GM19193 (cell line): Measurements from ENCODE around the gene CEP112.

ENCODE experiments used
- POLR2A ChIP-seq: IDR thresholded peaks from 4 replicates; pipeline ENCODE4 v1.6.1; 2011; ENCODE audit not compliant: insufficient read depth, insufficient read length; ENCODE audit errors: extremely low read depth

The CEP112 gene

GRCh38 chr17:65727246-65727645 is 464.7 kb downstream of the CEP112 start:
- no peak for TF ChIP-seq POLR2A

- no peak for TF ChIP-seq POLR2A
These were observed 468.3 kb downstream of the CEP112 start for GRCh38 chr17:65723431-65724151.

GRCh38 chr17:65718601-65719000 is 473.3 kb downstream of the CEP112 start:
- TF ChIP-seq POLR2A: no peak

GRCh38 chr17:65712383-65713267 is 479.3 kb downstream of the CEP112 start:
- TF ChIP-seq POLR2A: no peak

- no peak for TF ChIP-seq POLR2A
These were observed 480.2 kb downstream of the CEP112 start for GRCh38 chr17:65711671-65712276.

- TF ChIP-seq POLR2A: no peak
These were observed 484.2 kb downstream of the CEP112 start for GRCh38 chr17:65707780-65708179.

GRCh38 chr17:65704731-65705130 is 487.2 kb downstream of the CEP112 start:
- no peak for TF ChIP-seq POLR2A

GRCh38 chr17:65703891-65704290 is 488.0 kb downstream of the CEP112 start:
- TF ChIP-seq POLR2A: no peak

- no peak for TF ChIP-seq POLR2A
These were observed 492.5 kb downstream of the CEP112 start for GRCh38 chr17:65699459-65699858.

- TF ChIP-seq POLR2A: no peak
These were observed 493.4 kb downstream of the CEP112 start for GRCh38 chr17:65698381-65699061.

- no peak for TF ChIP-seq POLR2A
These were observed 494.3 kb downstream of the CEP112 start for GRCh38 chr17:65697661-65698060.

- TF ChIP-seq POLR2A: no peak
These were observed 495.1 kb downstream of the CEP112 start for GRCh38 chr17:65696739-65697394.

GRCh38 chr17:65694601-65695000 is 497.3 kb downstream of the CEP112 start:
- no peak for TF ChIP-seq POLR2A

GRCh38 chr17:65690626-65691310 is 501.2 kb downstream of the CEP112 start:
- no peak for TF ChIP-seq POLR2A

- TF ChIP-seq POLR2A: no peak
These were observed 503.6 kb downstream of the CEP112 start for GRCh38 chr17:65688307-65688706.

- no peak for TF ChIP-seq POLR2A
These were observed 506.8 kb downstream of the CEP112 start for GRCh38 chr17:65685110-65685509.
